Measurements from ENCODE around the gene NUDT14. TPM values are rescaled to one million over a fixed set of nuclear protein-coding genes. Genes with fewer than 3 reads are reported as not detected.

The NUDT14 gene
- total RNA-seq, 1 experiment from 2014 or later = 74.9 TPM

DNA sequence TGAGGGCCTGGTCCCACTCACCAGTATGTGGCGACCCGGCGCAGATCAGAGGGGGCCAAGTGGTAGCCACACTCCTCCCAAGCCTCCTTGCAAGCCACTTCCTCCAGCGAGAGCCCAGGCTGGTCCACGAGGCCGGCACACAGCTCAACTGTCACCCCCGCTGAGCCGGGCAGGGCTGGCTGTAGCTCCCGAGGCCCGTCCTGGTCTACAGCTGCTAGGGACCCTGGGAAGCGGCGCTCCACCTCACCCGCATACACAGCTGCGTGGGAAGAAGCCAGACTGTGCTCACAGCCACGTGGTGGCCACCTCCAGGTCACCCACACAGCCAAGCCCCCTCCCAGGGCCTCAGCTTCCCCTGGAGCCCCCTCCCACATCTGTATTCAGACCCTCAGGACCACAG, 4.6 kb downstream of the NUDT14 start:
- no peak for DNase-seq (ENCODE audit: low spot score)

DNA sequence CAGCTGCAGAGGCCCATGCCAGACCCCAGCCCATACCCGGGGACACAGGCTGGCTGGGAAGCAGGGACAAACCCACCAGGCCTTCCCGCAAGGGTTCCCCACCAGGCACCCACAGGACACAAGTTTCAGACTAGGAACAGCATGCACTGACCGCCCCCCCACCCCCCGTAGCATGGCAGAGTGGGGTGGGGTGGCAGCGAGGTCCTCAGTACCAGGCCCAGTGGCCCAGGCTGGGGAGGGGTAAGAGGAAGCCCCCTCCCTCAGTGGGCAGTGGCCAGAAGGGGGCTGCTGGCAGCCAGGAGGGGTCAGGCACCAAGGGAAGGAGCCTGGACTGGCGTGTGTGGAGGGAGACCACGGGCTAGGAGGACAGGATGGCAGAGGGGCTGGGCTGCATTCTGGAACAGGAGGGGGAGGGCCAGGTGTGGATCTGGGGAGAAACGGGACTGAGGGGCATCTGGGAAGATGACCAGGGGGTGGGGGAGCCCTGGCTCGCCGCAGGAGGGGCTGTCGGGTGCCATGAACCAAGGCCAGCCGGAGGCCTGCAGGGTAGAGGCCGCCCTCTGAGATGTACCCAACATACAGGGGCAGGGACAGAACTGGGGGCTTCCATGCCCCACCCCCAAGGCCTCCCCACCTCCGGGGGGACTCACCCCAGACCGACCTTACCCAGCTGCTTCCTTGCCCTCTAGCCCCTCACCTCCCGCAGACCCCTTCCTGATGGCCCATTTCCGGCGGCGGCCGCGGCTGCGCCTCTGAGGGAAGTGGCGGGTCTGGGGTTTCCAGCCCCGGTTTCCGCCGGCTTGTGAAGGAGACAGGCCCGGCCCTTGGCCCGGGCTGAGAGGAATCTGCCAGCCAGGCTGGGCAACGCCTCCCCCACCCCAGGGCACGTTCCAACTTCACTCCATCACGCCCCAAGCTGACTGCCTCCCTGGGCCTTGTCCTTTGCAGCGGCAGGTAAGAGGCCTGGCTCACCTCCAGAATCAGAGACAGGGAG, 6.9 kb downstream of the NUDT14 start:
- DNase-seq (ENCODE audit: low spot score) = no peak

DNA sequence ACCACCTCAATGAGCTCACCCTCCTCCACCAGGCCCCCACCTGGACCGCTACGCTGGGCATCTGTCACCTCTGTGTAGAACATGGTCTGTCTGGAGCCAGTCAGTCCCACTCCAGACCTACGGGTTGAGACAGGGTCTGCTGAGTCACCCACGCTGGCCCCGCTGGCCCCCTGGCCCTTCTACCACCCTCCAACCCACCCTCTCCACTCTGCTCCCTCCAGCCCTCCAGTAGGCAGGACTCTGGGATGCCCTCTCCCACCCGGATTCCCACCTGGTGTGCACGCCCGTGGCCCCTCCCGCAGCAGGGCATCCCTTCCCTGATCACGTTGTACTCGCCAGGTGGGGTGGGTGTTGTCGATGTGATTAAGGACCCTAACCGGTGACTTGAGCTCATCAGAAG, 8.0 kb downstream of the NUDT14 start:
- no peak for DNase-seq (ENCODE audit: low spot score)

DNA sequence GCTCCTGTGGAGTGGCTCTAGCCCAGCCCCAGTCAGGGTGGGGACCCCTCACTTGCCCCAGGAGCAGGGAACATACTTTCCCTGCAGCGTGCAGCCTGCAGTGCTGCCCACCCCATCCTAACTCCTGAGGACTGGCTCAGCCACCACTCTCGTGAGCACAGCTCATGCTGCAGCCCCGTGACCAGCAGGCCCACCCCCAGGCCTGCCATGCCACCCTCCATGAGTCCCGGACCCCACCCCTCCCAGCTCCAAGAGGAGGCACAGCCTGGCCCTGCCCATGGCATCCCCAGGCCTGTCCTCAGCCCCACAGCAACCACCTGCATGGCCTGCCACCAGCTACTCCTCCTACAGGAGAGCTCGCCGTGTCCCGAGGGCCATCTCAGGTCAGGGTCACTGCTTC, 8.6 kb downstream of the NUDT14 start:
- no peak for DNase-seq (ENCODE audit: low spot score)

DNA sequence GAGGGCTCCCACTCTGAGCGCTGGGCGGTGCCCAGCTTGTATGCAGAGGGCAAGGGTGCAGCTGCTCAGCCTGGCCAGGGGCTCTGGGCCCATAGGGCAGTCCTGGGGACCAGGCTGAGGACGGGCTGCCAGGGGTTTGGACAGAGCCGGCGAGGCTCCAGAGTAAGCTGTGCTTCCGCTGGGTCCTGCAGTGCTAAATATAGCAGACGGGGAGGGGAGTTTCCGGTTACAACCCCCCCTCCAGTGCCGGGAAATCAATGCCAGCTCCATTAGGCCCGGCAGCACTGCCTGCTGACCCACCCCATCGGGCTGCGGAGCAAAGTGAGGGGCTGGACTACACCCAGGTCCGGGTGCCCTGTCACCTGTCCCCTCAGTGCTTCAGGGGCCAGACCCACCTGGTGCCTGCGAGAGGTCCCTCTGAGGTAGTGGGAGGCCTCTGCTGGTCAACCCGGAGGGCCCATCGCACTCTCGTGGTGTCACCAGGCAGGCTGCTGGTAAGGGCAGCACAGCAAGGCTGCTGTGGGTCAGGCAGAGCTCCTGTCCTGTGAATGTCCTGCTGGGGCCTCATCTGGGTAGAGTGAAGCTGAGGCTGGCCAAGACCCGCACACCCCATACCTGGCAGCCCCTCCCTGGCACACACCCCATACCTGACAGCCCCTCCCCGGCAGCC, 10.0 kb downstream of the NUDT14 start:
- DNase-seq (ENCODE audit: low spot score) = no peak

DNA sequence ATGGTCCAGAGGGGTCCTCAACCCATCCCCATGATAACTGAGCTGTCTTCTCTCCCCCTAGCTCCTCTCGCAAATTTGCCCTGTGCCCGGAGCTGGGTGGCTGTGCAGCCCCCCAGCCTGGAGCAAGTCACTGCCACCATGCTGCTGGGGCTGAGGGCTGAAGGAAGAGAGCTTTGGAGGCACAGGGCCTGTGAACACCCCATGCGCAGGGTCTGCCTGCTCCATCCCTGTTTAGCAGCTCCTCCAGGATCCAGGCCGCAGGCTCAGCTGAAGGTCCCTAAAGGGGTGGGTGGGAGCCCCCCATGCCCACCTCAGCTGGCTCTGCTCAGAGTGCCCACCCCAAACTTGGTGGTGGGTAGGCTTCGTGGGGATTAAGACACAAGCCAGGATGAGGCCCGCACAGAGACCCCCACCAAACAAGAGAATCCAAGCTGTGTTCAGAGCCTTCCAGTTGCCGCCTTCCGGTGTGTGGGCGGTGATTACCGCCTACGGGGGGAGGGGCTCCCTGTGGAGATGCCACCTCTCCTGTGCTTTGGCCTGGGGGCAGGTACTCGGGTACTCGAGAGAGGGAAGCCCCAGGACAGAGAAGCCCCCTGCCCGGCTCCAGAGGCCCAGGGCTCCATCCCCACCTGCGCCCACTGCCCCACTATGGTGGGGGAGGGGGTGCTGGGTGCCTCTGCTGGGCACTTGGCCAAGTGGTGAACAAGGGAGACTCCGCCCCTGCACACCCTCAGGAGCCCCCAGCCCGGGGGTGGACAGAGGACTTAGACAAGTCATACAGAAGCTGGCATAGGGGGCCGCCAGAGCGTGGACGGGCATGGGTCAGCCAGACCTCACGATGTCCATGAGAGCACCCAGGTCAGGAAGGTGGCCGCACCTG, 11.1 kb downstream of the NUDT14 start:
- DNase-seq (ENCODE audit: low spot score) = no peak

DNA sequence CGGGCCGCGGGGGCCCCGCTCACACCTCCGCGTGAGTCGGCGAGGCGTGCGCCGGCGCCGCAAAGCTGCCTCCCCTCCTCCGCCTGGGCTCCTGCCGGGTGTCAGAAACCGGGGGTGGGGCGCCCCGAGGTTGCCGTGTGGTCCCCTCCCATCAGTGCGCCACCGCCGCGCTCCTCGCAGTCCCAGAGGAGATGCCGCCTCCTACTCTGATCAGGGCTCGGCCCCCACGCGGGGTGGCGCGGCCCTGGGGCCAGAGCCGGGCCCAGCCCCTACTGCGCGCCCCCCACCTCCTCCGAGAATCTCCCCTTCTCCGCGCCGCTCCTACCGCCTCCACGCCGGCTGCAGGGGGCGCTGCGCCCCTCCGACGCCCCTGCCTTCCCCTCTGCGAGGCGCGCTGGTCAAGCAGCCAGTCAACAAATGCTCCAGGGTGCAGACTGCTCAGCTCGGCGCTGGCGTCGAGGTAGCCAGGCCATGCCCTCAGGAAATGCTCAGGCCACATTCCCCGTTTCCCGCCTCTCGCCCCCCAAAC, 12.1 kb downstream of the NUDT14 start:
- DNase-seq (ENCODE audit: low spot score) = no peak

DNA sequence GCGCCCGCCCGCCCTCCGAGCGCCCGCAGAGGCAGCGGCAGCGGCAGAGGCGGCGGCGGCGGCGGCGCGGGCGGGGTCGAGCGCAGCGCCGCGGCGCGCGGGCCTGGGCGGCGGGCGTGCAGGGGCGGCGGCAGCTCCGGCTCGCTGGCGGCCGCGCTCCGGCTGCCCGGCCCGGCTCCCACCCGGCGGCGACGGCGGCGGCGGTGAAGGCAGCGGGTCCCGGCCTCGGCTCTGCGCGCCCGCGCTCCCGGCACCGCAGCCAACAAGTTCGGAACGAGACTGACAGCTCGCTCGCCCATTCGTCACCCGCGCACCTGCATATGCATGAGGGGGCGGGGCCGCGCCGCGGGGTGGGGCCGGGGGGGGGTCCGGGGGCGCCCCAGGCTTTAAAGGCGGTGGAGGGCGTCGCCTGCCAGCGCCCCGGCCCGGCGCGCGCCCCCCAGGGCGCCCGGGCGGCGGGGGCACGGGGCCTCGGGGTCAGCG, 12.6 kb downstream of the NUDT14 start, which contains the start of gene JAG2:
Gene JAG2, minus strand, starts transcription at position 281 of the 483 bp plus-strand sequence. CDS start 356 bp downstream, outside the sequence.
- no peak for DNase-seq (ENCODE audit: low spot score)

DNA sequence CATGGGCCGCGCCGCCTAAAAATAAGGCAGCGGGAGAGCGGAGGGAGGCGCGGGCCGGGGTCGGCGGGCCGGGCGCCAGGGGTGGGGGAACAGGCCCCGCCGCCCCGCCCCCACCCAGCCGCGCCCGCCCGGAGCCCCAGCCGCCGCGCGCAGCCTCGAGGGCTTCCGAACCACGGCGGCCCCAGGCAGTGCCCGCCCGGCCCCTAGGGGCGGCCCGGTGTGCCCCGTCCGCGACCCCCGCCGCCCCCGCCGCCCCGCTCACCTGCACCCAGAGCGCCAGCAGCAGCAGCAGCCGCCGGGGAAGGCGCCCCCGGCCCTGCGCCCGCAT, 13.1 kb downstream of the NUDT14 start:
- DNase-seq (ENCODE audit: low spot score) = no peak

DNA sequence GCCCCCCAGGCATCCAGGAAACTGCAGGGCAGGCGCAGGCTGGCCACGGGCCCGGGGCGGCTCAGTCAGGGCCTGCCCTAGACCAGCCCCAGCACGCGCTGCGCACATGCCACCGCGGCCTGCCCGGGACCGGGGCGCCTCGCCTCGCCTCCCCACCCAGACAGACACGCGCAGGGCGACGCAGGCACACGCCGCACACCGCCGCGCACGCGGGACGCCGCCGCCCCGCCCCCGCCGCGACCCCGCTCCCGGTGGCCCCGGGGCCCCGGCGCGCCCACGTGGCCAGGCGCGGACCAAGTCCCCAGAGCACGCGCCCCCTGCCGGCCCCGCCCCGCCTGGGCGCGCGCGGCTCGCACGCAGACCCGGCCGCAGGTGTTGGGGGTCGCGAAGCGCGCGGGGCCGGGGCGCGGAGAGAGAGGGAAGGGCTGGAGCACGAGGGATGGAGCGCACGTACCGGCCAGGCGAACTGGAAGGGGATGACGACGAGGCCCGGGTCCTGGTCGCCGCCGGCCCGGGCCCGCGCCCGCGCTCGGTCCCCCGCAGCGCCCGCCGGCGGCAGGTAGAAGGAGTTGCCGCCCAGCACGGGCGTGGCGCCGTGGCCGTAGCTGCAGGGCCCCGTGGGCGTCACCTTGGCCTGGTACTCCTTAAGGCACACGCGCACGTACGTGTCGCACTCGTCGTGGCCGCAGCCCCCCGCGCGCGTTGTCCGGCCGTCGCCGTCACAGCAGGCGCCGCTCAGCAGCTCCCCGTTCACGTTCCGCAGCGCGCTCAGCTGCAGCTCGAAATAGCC, 13.6 kb downstream of the NUDT14 start:
- DNase-seq (ENCODE audit: low spot score) = no peak

DNA sequence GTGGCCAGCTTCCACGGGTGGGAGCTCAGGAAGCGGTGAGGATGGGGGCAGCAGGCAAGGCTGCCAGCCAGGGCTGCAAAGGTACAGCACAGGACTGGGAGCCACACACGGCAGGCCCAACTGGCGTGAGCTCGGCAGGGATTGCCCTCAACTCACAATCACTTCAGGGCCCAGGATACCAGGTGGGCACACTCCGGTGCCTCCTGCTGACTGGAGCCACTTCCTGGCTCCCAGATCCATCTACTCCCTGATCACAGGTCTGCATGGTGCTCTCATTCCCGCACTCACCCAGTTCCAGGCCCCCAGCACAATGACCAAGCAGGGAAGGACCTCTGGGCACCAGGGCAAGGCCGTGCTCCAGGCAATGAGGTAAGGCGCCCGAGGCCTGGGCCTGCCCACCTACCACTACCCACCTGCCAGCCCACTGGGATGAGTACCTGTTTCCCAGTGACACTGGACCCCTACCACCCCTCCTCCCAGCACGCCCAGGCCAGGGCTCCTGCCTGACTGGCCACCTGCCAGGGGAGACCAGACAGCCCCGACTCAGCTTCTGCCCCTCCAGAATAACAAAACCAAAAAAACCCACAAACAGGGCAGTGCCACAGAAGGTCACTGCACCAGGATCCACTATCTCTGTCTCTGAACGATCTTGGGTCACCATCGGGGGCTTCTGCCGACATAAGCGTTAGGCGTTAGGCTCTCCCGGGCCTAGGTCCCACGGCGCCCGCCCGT, 14.4 kb downstream of the NUDT14 start:
- no peak for DNase-seq (ENCODE audit: low spot score)

DNA sequence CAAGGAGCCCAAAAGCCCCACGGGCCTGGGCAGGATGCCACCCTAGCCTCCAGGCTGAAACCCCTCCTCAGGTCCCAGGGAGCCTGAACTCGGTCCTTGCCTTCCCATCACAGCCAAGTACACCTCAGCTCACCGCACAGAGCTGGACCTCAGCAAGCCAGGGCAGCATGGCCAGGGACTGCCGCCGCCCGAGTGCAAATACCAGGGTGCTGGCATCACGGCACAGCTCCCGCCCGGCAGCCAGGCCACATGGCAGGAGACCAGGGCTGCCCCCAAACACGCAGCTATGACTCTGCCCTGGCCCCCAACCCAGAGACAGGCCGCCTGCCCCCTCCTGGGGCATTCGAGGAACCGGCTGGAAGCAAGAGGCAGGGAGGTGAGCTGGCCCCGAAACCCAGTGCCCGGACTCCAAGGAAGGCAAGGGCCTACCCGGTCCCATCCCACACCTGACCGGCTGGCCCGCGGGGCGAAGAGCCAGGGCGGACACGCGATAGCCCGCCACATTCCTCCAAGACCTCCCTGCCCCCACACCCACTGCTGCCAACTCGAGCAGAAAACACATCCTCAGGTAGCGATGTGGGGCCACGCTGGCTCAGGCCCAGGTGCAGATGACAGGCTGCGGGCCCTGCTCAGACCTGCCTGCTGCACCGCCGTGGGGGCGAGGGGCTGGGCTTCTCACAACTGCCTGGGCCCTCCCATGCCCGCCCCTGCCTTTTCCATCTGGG, 15.2 kb downstream of the NUDT14 start:
- DNase-seq (ENCODE audit: low spot score) = no peak

DNA sequence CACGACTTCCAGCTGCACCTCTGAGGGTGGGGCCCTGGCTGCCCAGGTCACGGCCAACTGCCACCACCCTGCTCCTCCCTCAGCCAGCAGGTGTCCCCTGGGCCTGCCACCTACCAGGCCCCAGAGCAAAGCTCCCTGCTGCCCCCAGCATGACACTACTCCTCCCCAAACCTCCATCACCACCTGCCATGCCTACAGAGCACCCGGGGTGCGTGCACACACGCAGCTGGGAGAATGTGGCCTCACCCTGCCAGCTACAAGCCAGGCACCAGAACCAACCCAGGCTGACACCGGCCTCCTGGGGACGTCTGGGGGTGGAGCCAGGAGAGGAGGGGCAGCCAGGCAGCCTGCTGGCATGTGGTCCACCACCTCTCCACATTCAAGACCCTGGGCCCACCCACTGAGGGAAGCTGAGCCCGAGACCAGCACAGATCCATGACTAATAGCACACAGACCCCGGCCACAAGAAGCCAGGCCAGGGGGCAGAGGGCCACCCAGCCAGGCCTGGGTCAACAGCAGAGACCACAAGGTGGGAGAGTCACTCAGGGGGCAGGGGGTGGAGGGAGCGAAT, 15.9 kb downstream of the NUDT14 start:
- DNase-seq (ENCODE audit: low spot score) = peak; percentile 45

DNA sequence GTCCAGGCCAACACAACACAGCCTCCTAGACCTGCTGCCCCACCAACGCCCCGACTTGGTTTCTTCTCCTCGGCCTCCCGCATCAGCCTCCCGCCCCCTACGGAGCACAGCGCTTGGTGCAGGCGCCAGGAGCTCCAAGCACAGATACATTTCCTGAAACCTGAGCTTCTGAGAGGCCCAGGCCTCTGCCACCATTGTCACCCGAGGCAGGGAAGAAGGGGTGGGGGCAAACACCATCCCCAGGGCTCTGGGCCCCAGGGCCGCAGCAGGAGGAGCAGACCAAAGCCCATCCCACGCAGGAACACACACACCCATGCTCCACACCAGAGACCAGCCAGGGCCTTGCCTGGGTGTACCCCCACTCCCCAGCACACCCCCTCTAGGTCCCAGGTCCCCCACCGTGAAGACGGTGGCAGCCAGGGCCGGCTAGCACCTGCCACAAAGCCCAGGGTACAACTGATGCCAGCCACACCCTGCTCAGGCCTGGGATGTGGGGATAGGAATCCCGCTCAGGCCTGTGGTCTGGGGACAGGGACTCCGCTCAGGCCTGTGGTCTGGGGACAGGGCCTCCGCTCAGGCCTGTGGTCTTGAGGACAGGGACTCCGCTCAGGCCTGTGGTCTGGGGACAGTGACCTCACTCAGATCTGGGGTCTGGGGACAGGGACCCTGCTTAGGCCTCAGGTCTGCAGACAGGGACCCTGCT, 17.9 kb downstream of the NUDT14 start:
- no peak for DNase-seq (ENCODE audit: low spot score)

DNA sequence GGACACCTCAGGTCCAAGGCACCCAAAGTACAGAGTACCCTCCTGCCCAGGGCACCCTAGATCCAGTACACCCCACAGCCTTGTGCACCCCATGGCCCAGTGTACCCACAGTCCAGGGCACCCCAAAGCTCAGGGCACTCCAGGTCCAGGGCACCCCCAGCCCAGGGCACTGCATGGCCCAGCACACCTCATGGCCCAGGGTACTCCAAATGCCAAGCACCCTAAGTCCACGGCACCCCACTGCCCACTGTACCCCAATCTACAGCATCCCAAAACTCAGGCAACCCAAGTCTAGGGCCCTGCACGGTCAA, 18.5 kb downstream of the NUDT14 start:
- DNase-seq (ENCODE audit: low spot score) = no peak

DNA sequence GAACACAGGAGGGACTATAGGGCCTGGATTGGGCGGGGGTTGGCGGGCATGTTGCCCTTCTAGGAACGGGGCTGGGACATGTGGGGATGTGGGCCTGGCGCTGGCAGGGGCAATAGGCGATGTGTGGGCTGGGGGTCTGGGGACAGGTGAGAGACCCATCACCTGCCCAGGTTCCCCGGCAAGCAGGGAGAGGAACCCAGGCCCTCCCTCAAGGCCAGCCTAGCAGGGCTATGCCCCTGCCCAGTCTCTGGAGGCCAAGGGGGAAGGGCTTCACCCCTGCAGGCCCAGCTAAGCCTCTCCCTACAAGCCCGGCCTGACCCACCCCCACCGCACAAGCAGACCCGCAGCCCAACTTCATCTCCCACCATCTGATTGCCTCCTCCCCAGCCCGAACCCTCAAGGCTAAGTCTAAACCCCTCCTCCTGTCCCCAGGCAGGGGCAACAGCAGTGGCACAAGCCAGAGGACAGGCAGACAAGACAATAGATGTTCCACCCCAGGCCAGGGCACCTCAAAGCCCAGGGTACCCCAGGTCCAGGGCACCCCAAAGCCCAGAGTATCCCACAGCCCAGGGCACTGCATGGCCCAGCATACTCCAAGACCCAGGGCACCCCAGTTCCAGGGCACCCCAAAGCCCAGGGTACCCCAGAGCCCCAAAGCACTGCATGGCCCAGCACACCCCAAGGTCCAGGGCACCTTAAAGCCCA, 19.0 kb downstream of the NUDT14 start:
- DNase-seq (ENCODE audit: low spot score) = no peak

DNA sequence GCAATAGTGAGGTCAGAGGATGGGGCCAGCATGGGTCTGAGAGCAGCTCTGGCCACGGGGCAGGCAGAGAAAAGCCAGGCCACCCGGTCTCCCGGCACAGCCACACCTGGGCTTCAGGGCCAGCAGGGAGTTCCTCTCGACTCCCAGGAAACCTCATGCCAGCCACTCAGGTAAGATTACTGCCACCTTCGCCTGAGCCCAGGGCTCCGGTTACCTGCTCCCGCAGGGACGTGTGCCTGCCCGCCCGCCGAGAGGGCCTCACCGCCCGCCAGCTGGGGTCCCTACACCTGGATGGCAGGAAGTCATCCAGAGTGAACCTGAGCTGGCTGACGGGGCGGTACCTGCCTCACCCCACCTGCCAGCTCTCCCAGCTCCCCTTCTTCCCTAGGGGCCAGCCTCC, 19.8 kb downstream of the NUDT14 start:
- DNase-seq (ENCODE audit: low spot score) = no peak

DNA sequence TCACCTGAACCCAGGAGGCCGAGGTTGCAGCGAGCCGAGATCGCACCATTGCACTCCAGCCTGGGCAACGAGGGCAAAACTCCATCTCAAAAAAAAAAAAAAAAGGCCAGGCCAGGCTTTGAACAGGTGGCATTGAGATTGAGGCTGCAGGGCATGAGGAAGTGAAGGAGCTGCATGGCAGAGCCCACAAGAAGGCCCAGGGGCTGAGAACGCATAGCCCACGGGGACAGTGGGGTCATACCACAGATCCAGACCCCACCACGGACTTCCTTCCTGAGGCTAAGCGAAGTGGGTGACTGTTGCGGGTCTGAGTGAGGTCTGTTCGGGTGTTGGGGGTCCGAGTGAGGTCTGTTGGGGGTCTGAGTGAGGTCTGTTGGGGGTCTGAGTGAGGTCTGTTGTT, 20.3 kb downstream of the NUDT14 start:
- DNase-seq (ENCODE audit: low spot score) = no peak

All from HT-29 (cell line).